GM12878 (cell line): ENCODE results near the gene FARS2. TPM values are rescaled to one million over a fixed set of nuclear protein-coding genes. Genes with fewer than 3 reads are reported as not detected.

Experiments
- ATAC-seq: fragments of 200-7000 bp; cut with Tn5 transposase; 3 replicates; pipeline ENCODE4 v1.9.1; 2020; ENCODE audit warnings: mild to moderate bottlenecking, moderate library complexity
- BruUV-seq: library from RNA; stranded (reverse); fragments of 400-500 nt; replicated peaks from 2 replicates; lab custom pipeline; 2021; lab: Mats Ljungman, UMichigan
- CTCF ChIA-PET: fragments of 300-600 bp; sonication (Branson Sonifier 250); formaldehyde crosslinking; extraction: SDS; loops from one replicate; lab custom pipeline; 2021; ENCODE audit warnings: inconsistent platforms; lab: Yijun Ruan, JAX
- POLR2A ChIA-PET: fragments of 350-600 bp; formaldehyde crosslinking; extraction: SDS; loops from one replicate; lab custom pipeline; 2021; ENCODE audit warnings: inconsistent platforms; lab: Charles Lee
- RAD21 ChIA-PET: fragments of 300-600 bp; sonication (Branson Sonifier 250); formaldehyde crosslinking; loops from one replicate; lab custom pipeline; 2023; ENCODE audit warnings: antibody characterized with exemption; ENCODE audit not compliant: unreplicated experiment; lab: Charles Lee
- SMC1A ChIA-PET: fragments of 300-600 bp; sonication (Branson Sonifier 250); formaldehyde crosslinking; loops from one replicate; lab custom pipeline; 2023; ENCODE audit not compliant: unreplicated experiment, uncharacterized antibody; lab: Charles Lee
- DNase-seq: peaks from one replicate; pipeline ENCODE4 v3.0.0-alpha.2; 2011; ENCODE audit warnings: low read depth, low spot score
- FAIRE-seq: peaks from 3 replicates; lab custom pipeline; 2011; peaks lifted over from hg19 to GRCh38; lab: Jason Lieb, UNC
- H2AFZ ChIP-seq: 2 replicates; pipeline ENCODE4 v1.6.0; 2011; ENCODE audit warnings: low read depth, low read length, control low read depth; ENCODE audit not compliant: control insufficient read depth
- H3K27ac ChIP-seq: 2 replicates; pipeline ENCODE4 v1.5.1; 2011; ENCODE audit warnings: control low read depth; ENCODE audit not compliant: control insufficient read depth, insufficient read depth
- H3K27me3 ChIP-seq, 2 experiments: replicated peaks in 1 of 2; 2 replicates each; pipeline versions ENCODE4 v1.6.0 to v1.6.1; 2011; ENCODE audit warnings: low read length in 1 of 2; ENCODE audit not compliant: control insufficient read depth in 2 of 2, insufficient read depth in 2 of 2
- H3K36me3 ChIP-seq, 2 experiments: 2 replicates each; pipeline ENCODE4 v1.5.1; 2011; ENCODE audit warnings: low read length in 1 of 2; ENCODE audit not compliant: control insufficient read depth in 2 of 2, insufficient read depth in 2 of 2
- H3K4me1 ChIP-seq: 2 replicates; pipeline ENCODE4 v1.6.1; 2011; ENCODE audit warnings: mild to moderate bottlenecking, low read length, moderate library complexity, mixed read lengths; ENCODE audit not compliant: control insufficient read depth, insufficient read depth
- H3K4me2 ChIP-seq: 2 replicates; pipeline ENCODE4 v1.6.0; 2011; ENCODE audit warnings: control low read depth; ENCODE audit not compliant: control insufficient read depth, insufficient read depth
- H3K4me3 ChIP-seq: fragments of 200-600 bp; sonication (generic); 2 replicates; pipeline ENCODE4 v1.5.1; 2016
- H3K79me2 ChIP-seq: 2 replicates; pipeline ENCODE4 v1.6.0; 2011; ENCODE audit warnings: low read length; ENCODE audit not compliant: control insufficient read depth, insufficient read depth
- H3K9ac ChIP-seq: 2 replicates; pipeline ENCODE4 v1.8.0; 2011; ENCODE audit warnings: low read length, control low read depth, mixed read lengths; ENCODE audit not compliant: control insufficient read depth, insufficient read depth
- H3K9me3 ChIP-seq: replicated peaks from 3 replicates; pipeline ENCODE4 v1.5.1; 2011; ENCODE audit warnings: mild to moderate bottlenecking, low read length; ENCODE audit not compliant: control insufficient read depth, insufficient read depth
- H4K20me1 ChIP-seq: 2 replicates; pipeline ENCODE4 v1.6.0; 2011; ENCODE audit not compliant: control insufficient read depth, insufficient read depth
- BRCA1 ChIP-seq: IDR thresholded peaks from 2 replicates; pipeline ENCODE4 v1.6.1; 2011; ENCODE audit warnings: low read depth, low read length, improper control_type of control experiment
- CHD1 ChIP-seq: IDR thresholded peaks from 2 replicates; pipeline ENCODE4 v1.6.1; 2012; ENCODE audit warnings: low read depth, low read length, improper control_type of control experiment
- E2F4 ChIP-seq: IDR thresholded peaks from 2 replicates; pipeline ENCODE4 v1.6.1; 2012; ENCODE audit warnings: low read depth, low read length, improper control_type of control experiment
- ETV6 ChIP-seq, 2 experiments: fragments of 450-650 bp in 1 of 2; IDR thresholded peaks in 1 of 2; conservative IDR thresholded peaks in 1 of 2; 2 replicates each; pipeline ENCODE4 v1.6.1; 2014; ENCODE audit warnings: antibody characterized with exemption in 1 of 2, borderline replicate concordance in 1 of 2, low read depth in 1 of 2, mild to moderate bottlenecking in 1 of 2, moderate library complexity in 1 of 2
- HDGF ChIP-seq: fragments of 450-650 bp; IDR thresholded peaks from 2 replicates; pipeline ENCODE4 v1.6.1; 2016; ENCODE audit warnings: antibody characterized with exemption
- KDM1A ChIP-seq: fragments of 200-600 bp; sonication (generic); IDR thresholded peaks from 2 replicates; pipeline ENCODE4 v1.6.1; 2016; ENCODE audit warnings: borderline replicate concordance
- MXI1 ChIP-seq: fragments of 150-350 bp; IDR thresholded peaks from 2 replicates; pipeline ENCODE4 v1.6.1; 2011; ENCODE audit warnings: low read depth, mild to moderate bottlenecking, inconsistent platforms, low read length, improper control_type of control experiment
- POLR2AphosphoS2 ChIP-seq: IDR thresholded peaks from 2 replicates; pipeline ENCODE4 v1.6.1; 2011; ENCODE audit warnings: low read depth, mild to moderate bottlenecking, low read length, improper control_type of control experiment, moderate library complexity
- RCOR1 ChIP-seq: conservative IDR thresholded peaks from 2 replicates; pipeline ENCODE4 v1.6.1; 2012; ENCODE audit warnings: low read depth, low read length, improper control_type of control experiment
- RUNX3 ChIP-seq: IDR thresholded peaks from 2 replicates; pipeline ENCODE4 v1.6.1; 2012; ENCODE audit warnings: low read length, inconsistent platforms
- STAT1 ChIP-seq: fragments of 450-650 bp; conservative IDR thresholded peaks from 2 replicates; pipeline ENCODE4 v1.6.1; 2014; ENCODE audit warnings: antibody characterized with exemption, mild to moderate bottlenecking
- TAF1 ChIP-seq: IDR thresholded peaks from 2 replicates; pipeline ENCODE4 v1.6.1; 2011; ENCODE audit warnings: mild to moderate bottlenecking, low read depth, low read length, borderline replicate concordance
- ZBTB11 ChIP-seq: fragments of 450-650 bp; formaldehyde crosslinking; IDR thresholded peaks from 2 replicates; pipeline ENCODE4 v1.5.0; 2022; ENCODE audit warnings: mild to moderate bottlenecking, missing genetic modification characterization
- ZNF687 ChIP-seq: fragments of 450-650 bp; IDR thresholded peaks from 2 replicates; pipeline ENCODE4 v1.6.1; 2017; ENCODE audit warnings: mild to moderate bottlenecking, moderate library complexity
- ZSCAN29 ChIP-seq: fragments of 450-650 bp; IDR thresholded peaks from 2 replicates; pipeline ENCODE4 v1.6.1; 2017; ENCODE audit warnings: mild to moderate bottlenecking, moderate library complexity
- WGBS: methylation state at CpG from one replicate; pipeline ENCODE4 v1.1.6; 2016; ENCODE audit warnings: low lambda C conversion rate; ENCODE audit not compliant: insufficient replicate concordance, insufficient coverage; ENCODE audit errors: missing lambda C conversion rate; 5-methylcytosine and 5-hydroxymethylcytosine counted together
- in situ Hi-C: fragments of 300-500 bp; cut with MboI; formaldehyde crosslinking; loops from 9 replicates; pipeline ENCODE4 v1.14.3; 2018; ENCODE audit warnings: mixed read lengths
- intact Hi-C: fragments of 100-400 bp; cut with micrococcal nuclease; formaldehyde crosslinking; loops from one replicate; pipeline ENCODE4 v1.14.2; 2022; ENCODE audit not compliant: unreplicated experiment
- polyA plus RNA-seq, 11 experiments: library from polyadenylated mRNA; depleted of rRNA in 4 of 11; unstranded in 6 of 11; stranded (reverse) in 5 of 11; fragments of >200 nt; fragmentation: Nextera tagmentation in 4 of 11; fragmentation: Illumina TruSeq in 1 of 11; extraction: Ambion mirVana in 4 of 11; extraction: Trizol in 1 of 11; gene quantifications; 1 replicate in 1 of 11; 2 replicates in 10 of 11; pipeline versions ENCODE4 v1.2.1 to v1.2.3, GENCODE V29; 2011 to 2016; ENCODE audit warnings: inconsistent platforms in 2 of 11, missing spikeins in 2 of 11, low read depth in 1 of 11
- total RNA-seq, 4 experiments: library from RNA; depleted of rRNA in 3 of 4; stranded (reverse); fragments of >200 nt in 3 of 4; fragmentation: Illumina TruSeq in 1 of 4; extraction: Trizol in 1 of 4; gene quantifications; 2 replicates each; pipeline versions ENCODE4 v1.2.1 to v1.2.3, GENCODE V29; 2013 to 2021

FARS2 gene
- total and polyA plus RNA-seq, 10 of the 15 experiments (the other 5 are each of a cell fraction or from before 2014, with no cell fraction given): 16.8 to 46.7 (median 25.6) TPM

- TF ChIP-seq STAT1: no peak
Measured at GRCh38 chr6:5498579-5498899, 237.2 kb downstream of the FARS2 start (continued).

GRCh38 chr6:5499644-5500306 is 238.5 kb downstream of the FARS2 start:
- RAD21 ChIA-PET: no interaction called here
- H2AFZ ChIP-seq: no peak overlapping the region
- ATAC-seq: no peak
- WGBS: 81% methylated on average over 6 of the region's 6 CpGs
- H3K79me2 ChIP-seq: no peaks in the 10 kb centered on the region
- DNase-seq: no peak
- no peak for FAIRE-seq
- CTCF ChIA-PET: interaction anchor here (0.8 to 1.8 kb wide), 2 partner anchors 29 to 326 kb away, joined by 4 to 8 read pairs; no protein-coding TSS in a partner anchor
- no peaks in the 10 kb centered on the region for H3K4me1 ChIP-seq
- H3K9ac ChIP-seq: no peak overlapping the region
- no peaks in the 10 kb centered on the region for H3K9me3 ChIP-seq
- SMC1A ChIA-PET: interaction anchor here (0.8 kb wide), 1 partner anchor 165 kb away, joined by 3 read pairs; no protein-coding TSS in a partner anchor
- POLR2A ChIA-PET: no interaction called here
- no peaks in the 10 kb centered on the region for H3K36me3 ChIP-seq
- no peaks in the 10 kb centered on the region for H3K27me3 ChIP-seq
- no TSS peak for BruUV-seq
- intact Hi-C loops: no loop called here
- H3K4me2 ChIP-seq: no peak overlapping the region
- H4K20me1 ChIP-seq: no peaks in the 10 kb centered on the region
- no peak overlapping the region for H3K4me3 ChIP-seq
- in situ Hi-C loops: no loop called here
- no peak overlapping the region for H3K27ac ChIP-seq
- TF ChIP-seq KDM1A (no peak), E2F4 (no peak), RUNX3 (no peak), RCOR1 (no peak), POLR2AphosphoS2 (no peak), HDGF (no peak), ZNF687 (no peak), TAF1 (no peak), ZBTB11 (CRISPR knock-in tag) (no peak), ETV6 (conservative IDR thresholded peaks at IDR 0.05 in 1 of 2, IDR thresholded peaks at IDR 0.05 in 1 of 2; ENCODE audit: borderline replicate concordance in 1 of 2, low read depth in 1 of 2) (no peak), CHD1 (no peak), ZSCAN29 (no peak), BRCA1 (no peak), MXI1 (no peak)
